PC-3 (cell line): ENCODE data around the gene AKAP14.

Source experiments
- CTCF ChIP-seq: fragments of 300-600 bp; sonication (generic); conservative IDR thresholded peaks from 2 replicates; pipeline ENCODE4 v1.5.1; 2017; ENCODE audit warnings: antibody characterized with exemption, low read depth, mild to moderate bottlenecking, low read length
- EZH2 ChIP-seq: fragments of 300-600 bp; sonication (generic); IDR thresholded peaks from one replicate; pipeline ENCODE4 v1.6.1; 2017; ENCODE audit warnings: antibody characterized with exemption, mild to moderate bottlenecking, low read length; ENCODE audit not compliant: unreplicated experiment

GRCh38 chrX:119935215-119935874 lies 39.7 kb downstream of the AKAP14 start:
- no peak for TF ChIP-seq CTCF
- TF ChIP-seq EZH2, result no peak
